HG02885 (cell line): Measurements from ENCODE around the gene ACOT8.
A peak's percentile ranks its signal among the peaks of the same experiment; 100 is the strongest.

Experiments used
- ATAC-seq: cut with Tn5 transposase; IDR thresholded peaks from one replicate; pipeline ENCODE4 v1.9.1; 2021; ENCODE audit warnings: mild to moderate bottlenecking; ENCODE audit not compliant: unreplicated experiment, poor library complexity

Gene ACOT8

DNA sequence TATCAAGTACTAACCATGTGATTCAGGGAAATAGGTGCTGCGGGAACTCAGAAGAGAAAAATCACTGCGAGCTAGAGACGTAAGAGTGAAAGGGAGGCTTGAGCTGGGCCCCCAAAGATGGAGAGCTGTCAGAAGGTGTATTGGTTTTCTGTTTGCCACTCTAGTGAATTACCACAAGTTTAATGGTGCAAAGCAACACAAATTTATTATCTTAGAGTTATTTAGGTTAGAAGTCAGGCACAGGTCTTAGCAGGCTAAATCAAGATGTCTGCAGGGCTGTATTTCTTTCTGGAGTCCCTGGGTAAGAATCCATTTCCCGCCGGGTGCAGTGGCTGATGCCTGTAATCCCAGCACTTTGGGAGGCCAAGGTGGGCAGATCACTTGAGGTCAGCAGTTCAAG lies 2.7 kb upstream of the ACOT8 start:
- ATAC-seq = no peak

DNA sequence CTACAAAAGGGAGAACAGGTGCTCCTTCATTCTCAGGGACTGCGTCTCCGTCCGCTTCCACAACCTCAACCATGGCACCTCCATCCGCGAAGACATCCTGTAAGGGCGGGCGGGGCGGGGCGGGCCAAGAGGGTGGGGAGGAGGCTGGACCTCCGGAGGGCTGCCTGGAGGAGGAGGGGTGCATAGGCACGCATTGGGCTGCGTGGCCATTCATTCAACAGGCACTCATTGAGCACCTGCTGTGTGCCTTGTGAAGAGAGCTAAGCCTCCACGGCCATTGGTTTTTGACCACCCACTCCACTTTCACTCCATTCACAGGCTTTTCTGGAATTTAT lies 657 bp upstream of the ACOT8 start:
- peak; percentile 20 for ATAC-seq

DNA sequence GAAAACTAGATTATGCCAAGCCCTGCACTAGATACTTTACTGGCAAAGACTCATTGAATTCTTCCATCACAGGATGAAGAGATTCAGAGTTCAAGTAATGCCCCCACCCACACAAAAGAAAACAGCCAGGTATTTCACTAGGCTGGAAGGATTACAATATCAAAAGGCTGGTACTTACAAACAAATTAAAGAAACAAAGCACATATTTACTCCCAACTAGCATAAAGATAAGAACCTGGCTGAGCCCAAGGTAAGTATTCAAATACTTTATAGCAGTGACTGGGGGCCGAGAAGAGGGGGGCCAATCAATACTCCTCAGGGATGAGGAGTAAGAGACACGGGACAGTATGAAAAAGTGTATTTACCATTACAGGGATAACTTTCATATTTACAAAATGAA lies 3.7 kb downstream of the ACOT8 start:
- ATAC-seq = no peak

DNA sequence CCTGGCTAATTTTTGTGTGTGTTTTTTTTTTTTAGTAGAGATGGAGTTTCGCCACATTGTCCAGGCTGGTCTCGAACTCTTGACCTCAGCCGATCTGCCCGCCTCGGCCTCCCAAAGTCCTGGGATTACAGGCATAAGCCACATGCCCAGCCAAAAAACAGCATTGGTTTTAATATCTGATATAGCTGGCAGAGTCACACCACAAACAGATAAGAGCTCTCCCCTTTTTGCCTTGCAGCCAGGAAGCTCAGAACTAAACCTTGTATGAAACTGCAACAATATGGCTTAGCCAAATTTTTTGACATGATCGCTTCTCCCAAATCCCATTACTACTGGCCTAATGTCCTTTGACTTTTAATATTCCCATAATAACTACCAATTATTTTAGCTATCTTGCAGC lies 4.9 kb downstream of the ACOT8 start:
- no peak for ATAC-seq

DNA sequence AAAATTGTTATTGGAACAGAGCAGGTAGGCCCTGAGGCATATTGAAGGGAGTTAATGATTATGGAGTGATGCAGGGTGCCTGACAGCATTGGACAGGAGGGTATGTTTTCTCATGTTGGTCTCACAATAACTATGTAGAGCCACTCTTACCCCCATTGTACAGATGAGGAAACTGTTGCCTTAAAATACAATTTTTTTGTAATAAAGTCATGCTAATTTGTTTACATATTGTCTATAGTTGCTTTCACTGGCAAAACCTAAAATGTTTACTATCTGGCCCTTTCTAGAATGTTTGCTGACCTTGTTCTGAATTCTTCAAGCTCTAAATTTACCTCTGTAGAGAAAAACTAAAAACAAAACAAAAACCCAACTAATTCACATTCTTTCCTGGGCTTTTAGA lies 5.7 kb downstream of the ACOT8 start:
- no peak for ATAC-seq

DNA sequence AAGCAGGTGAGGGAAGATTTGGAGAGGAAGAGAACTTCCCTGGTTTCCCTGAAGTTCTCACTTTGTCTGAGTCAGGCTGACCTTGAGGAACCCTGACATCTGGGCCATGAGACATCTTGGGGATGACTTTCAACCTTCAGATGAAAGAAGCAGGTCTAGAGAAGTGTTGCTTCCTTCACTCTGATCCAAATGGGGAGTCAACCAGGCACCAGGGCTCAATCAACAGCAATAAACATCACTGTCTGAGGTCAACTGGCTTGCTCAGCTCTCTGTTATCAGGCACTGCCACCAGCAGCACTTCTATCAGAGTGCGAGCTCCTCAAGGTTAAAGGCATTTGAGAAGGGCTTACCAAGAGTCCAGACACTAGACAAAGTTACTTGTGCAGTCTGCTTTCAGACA lies 6.3 kb downstream of the ACOT8 start:
- no peak for ATAC-seq

DNA sequence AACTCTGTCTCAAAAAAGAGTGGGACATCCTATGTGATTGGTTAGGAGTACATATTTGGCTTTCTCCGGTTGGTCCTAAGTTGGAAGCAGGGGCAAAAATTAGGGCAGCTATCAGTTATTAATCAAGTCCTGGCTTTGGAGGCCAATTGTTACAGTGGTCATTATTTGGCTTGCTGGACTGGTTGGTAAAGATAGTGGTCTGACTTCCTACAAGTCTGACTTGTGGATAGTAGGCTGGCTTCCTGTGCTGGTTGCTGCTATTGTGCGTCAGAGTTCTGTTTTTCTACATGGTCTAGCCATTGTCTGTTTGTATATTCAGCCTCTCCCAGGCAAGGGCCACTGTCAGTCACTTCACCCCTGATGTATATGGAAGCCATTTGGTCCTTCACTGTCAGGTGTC lies 7.0 kb downstream of the ACOT8 start:
- no peak for ATAC-seq

DNA sequence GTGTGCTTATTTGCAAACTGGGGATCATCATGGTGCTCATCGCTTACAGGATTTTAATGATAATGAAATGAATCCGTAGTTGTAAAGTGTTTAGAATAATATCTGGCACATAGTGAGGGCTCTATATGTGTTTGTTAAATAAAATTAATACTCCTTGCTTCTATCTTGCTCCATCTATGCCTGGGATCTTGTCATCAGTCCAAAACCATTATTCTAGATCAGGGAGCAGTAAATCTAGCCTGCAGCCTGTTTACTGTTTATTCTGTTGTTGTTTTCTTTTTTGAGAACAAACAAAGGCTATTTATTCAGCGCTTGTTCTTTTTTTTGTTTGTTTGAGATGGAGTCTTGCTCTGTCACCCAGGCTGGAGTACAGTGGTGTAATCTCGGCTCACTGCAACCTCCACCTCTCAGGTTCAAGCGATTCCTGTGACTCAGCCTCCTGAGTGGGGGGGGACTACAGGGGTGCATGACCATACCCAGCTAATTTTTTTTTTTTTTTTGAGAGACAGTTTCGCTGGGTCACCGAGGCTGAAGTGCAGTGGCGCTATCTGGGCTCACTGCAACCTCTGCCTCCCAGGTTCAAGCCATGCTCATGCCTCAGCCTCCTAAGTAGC lies 8.1 kb downstream of the ACOT8 start:
- ATAC-seq = no peak

DNA sequence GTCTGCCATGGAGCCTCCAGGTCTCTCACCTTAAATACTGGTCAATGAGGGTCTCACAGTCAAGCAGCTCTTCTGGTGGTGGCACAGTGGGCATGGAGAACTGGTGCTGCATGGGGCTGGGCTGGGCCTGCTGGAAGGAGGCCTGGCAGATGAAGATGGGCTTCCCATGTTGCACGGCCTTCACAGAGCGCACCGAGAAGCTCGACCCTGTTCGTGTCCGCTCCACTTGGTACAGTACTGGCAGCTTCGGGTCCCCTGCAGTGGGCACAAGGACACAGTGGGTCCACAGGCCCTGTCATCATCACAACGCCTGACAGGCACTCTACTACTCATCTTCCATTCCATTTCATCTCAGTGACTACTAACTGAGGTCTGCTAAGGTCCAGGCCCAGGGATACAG lies 8.8 kb downstream of the ACOT8 start:
- ATAC-seq = no peak

DNA sequence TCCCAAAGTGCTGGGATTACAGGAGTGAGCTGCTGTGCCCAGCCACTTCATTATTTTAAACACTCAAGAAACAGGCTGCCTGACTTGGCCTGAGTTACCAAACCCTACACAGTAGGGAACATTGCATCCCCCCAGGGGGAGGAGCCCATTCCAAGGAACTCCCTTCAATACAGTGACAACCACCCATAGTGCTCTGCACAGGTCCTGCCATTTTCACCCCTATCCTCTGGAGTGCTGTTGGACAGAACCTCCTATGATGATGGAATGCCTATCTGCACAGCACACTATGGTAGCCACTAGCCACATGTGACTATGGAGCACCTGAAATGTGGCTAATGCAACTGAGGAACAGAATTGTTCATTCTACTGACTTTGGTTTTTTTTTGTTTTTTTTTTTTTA lies 11.7 kb downstream of the ACOT8 start:
- no peak for ATAC-seq

DNA sequence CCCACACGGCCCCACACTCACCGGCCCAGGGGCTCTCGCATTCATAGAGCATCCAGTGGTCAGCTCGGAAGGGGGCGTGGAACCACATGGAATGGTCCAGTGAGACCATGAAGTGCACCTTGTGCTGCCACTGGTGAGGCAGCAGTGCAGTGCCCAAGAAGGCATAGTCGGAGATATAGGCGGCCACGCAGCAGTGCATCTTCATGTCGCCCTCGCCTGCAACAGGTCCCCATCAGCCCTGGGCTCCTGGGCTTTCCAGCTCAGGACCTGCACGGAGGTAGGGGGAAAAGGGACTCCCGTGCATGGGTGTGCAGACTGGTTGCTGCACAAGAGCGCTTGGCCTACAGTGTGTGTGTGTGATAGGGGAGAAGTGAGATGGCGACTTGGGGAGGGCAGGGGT lies 13.7 kb downstream of the ACOT8 start:
- no peak for ATAC-seq

DNA sequence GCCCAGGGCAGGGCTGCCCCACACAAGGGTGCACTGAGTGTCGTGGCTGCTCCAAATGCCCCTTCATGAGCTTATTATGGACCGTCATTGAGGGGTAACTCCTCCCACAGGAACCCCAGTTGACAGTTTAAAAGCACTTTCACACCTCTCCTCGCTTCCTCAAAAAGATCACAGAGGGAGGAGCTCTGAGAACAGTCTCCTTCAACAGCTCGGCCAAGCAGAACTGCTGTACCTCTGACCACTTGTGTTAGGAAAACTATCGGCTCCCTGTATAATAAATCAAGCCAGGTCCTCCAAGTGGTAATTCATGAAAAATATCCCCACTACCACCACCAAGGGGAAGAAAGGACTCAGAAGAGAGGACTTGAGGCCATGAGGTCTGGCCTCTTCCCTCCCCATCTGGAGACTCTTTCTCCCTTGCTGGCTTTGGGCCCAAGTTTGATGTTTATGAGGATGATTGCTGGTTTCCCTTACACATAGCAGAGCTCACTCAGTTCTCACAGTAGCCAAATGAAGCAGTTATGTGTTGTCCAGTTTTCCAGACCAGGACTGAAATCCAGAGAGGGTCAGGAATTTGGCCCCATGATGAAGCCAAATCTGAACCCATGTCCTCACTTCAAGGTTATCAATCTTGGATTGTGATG lies 14.9 kb downstream of the ACOT8 start:
- no peak for ATAC-seq

DNA sequence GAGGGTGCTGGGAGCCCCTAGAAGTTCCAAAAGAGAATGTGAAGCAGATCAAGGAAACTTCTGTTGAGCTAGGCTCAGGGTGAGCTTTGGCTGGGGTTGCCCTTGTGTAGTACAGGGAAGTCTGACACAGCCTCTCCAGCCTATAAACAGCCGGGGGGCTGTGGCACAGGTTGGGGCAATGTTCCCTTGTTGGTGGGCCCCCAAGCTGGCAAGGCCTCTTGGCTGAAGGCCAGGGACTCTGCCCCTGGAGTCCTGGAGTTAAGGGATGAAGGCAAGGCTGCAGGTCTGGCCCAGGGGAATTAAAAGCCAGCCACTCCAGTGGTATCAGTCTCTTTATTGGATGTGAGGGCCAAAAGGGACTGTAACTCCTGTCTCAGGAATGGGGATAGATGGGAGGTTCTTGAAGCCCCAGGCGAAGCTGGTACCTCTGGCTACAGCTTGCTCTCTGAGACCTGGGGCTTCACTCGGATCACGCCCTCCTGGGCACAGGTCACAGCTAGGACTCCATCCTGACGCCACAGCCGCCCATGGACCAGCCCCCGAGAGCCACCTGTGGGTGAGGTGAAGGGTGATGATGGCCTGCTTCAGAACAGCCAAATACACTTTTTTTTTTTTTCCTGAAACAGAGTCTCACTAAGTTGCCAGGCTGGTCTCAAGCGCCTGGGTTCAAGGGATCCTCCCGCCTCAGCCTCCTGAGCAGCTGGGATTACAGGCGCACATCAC lies 15.6 kb downstream of the ACOT8 start:
- ATAC-seq = no peak

DNA sequence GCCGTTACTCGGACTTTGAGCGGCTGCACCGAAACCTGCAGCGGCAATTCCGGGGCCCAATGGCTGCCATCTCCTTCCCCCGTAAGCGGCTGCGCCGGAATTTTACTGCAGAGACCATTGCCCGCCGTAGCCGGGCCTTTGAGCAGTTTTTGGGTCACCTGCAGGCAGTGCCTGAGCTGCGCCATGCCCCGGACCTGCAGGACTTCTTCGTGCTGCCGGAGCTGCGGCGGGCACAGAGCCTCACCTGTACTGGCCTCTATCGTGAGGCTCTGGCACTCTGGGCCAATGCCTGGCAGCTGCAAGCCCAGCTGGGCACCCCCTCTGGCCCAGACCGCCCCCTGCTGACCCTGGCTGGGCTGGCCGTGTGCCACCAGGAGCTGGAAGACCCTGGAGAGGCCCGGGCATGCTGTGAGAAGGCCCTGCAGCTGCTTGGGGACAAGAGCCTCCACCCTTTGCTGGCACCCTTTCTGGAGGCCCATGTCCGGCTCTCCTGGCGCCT lies 16.4 kb downstream of the ACOT8 start:
- no peak for ATAC-seq

DNA sequence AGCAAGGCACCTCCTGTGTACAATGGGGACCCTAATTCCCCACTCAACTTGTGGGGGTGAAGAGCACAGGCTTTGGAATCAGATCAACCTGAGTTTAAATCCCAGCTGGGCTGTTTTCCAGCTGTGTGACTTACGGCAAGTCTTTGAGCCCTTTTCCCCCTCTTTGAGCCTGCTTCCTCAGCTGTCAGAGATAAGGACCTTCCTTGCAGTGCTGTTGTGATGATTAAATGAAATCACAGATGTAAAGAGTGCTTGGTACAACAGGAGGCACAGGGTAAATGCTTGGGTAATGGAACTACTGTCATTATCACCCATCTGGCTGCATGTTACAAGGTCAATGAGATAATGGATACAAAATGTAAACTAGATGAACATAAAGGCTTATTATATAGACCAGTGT lies 20.4 kb downstream of the ACOT8 start:
- no peak for ATAC-seq

DNA sequence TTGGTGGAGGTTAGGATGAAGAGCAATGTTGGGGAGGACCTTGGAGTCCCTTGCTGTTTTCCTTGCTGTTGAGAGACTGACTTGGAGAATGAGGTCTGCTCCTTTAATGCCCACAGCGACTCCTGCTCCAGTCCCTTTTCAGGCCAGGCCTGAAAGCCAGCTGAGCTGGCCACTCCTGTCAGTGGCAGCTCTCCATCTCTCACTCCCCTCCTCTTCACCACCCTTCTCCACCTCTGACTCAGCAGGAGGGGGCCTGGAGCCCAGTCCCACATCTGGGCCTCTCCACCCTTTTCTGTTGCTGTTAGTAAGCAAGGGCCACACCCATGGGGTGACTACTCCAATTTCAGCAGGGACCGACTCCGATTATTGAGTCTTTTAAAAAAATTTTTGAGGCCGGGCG lies 21.4 kb downstream of the ACOT8 start:
- ATAC-seq = no peak

DNA sequence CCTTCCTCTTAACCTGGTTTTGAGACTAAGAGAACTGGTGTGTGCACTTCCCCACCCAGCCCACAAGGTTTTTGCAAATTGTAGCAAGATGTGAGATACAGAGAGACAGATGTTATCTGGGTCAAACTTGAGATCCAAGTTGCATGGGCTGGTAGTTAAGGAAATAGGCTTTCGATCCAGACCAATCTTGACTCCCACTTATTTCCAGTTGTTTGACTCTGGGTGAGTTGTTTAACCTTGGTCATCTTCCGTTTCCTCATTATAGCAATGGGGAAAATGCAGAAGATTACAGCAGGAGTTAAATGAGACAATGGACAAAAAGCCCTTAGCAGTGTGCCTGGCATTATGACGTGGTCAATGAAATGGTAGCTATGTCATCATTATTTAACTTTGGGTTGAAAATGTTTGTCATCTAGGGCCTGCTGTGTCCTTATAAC lies 21.8 kb downstream of the ACOT8 start:
- no peak for ATAC-seq

DNA sequence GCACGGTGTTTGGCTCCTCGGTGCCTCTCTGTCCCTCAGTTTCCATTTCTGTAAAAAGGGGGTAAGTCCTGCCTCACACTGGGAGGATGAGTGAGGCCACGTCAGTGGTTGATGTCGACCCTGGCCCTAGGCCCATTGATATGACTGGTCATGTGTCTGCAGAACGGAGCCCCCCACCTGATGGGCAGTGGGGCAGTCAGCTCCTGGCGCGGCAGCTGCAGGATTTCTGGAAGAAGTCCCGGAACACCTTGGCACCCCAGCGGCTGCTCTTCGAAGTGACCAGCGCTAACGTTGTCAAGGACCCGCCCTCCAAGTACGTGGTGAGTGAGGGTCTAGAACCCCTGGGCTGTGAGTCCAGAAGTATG lies 22.4 kb downstream of the ACOT8 start:
- ATAC-seq = no peak

DNA sequence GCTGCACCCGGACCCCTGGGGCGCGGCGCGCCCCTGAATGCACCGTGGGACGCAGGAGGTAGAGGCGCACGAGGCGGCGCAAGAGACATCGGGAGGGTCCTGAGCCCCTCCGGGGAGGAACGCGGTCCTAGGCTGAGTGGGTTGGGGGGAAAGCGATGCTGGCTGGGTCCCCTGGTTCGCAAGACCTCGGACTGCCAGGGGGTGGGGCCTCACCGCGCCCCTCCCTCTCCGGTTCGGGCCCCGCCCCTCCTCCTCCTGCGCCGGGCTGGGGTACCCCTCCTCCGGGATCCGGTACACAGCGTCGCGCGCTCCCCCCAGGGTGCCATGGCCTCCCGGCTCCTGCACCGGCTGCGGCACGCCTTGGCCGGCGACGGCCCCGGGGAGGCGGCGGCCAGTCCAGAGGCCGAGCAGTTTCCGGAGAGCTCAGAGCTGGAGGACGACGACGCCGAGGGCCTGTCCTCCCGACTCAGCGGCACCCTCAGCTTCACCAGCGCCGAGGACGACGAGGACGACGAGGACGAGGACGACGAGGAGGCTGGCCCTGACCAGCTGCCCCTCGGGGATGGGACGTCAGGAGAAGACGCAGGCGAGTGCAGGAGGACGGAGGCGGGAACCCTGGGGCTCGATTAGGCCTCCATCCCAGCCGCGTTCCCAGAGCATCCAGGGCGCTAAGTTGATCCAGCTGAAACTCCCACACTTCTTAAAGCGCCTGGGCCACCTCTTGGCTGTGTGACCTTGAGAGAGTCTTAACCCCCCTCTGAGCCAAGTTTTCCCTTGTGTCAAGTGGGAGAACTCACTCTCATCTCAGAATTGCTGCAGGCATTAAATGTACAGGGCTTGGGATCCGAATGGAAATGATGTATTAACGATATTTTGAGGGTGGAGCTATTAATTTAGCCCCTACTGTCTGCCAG lies 23.1 kb downstream of the ACOT8 start:
- ATAC-seq = no peak

DNA sequence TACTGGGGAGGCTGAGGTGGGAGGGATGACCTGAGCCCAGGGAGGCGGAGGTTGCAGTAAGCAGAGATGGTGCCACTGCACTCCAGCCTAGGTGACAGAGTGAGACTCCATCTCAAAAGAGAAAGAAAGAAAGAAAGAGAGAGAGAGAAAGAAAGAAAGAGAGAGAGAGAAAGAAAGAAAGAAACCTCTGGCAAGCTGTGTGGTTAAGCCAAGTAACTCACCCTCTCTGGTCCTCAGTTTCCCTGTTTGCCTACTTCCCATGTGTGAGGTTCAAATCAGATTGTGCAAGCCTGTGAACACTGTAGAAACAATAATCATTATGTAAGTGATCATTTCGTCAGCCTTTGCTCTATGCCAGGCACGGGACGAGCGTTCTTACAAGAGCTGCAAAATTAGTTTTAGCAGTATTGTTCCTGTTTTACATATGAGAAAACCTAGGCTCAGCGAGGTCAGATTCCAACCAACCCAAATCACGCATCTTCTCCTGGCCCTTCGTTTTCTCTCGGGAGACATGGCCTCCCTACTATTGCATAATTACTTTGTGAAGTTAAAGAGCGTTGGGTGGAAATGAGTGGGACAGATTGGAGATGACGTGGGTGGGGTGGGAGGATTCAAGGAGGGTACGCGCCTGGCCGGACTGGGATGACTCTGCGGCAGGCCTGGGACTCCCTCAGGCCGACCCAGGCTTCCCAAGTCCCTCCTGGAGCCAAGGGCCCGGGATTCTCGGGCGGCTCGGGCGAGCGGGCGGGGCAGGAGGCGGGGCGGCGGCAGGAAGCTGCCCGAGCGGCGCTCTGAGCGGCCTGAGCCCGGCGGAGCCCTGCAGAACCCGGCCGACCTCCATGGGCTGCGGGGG lies 23.9 kb downstream of the ACOT8 start, which contains the start of gene SNX21:
TSS of gene SNX21 (plus strand) at position 770 of the 853 bp plus-strand sequence. CDS start 121 bp downstream, outside the sequence.
- ATAC-seq = no peak
